CD4-positive, alpha-beta T cell treated with Interleukin-15 for 4 hours (primary cell): ENCODE results near the gene SMYD3.
A peak's percentile ranks its signal among the peaks of the same experiment; 100 is the strongest.
"Not testable (repeated sequence)": the region's sequence is repeated elsewhere in the genome, so short reads cannot be mapped to it uniquely, and the experiment has no call there.

Experiments used
- DNase-seq: peaks from one replicate; pipeline ENCODE4 v3.0.0-alpha.2; 2020; ENCODE audit warnings: low spot score

The SMYD3 gene

DNA sequence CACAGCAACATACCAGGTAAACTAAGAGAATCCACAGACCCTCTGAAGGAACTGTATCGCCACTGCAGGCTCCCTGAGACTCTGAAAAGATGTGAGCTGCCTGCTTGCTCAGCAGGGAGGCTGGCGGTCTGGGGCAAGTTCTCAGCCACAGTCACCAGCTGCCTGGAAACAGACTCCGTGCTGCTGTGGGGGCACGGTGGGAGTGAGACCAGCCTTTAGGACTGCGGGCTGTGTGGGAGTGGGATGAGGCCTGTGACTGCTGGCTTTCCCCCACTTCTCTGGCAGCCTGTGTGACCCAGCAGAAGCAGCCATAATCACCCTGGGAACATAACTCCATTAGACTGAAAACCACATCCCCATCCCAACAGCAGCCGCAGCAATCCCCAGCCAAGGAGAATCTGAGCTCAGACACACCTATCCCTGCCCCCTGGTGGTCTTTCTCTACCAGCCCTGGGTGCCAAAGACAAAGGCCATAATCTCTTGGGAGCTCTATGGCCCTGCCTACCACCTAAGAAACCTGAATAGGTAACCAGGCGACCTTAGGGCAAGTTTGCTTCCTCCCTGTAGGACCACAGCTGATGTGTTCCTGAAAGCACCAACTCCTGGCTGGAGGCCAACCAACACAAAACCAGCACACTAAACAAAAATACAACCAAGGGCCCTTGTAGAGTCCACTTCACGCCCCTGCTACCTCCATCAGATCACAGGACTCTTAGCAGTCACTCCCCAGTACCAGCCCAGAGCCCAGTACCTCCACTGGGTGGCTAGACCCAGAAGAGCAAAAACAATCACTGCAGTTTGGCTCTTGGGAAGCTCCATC lies 151.5 kb downstream of the SMYD3 start:
- no peak for DNase-seq

- no peak for DNase-seq
These were observed 155.4 kb downstream of the SMYD3 start for GRCh38 chr1:246351721-246352120.

- DNase-seq: no peak
These were observed 156.3 kb downstream of the SMYD3 start for GRCh38 chr1:246350745-246351144.

DNA sequence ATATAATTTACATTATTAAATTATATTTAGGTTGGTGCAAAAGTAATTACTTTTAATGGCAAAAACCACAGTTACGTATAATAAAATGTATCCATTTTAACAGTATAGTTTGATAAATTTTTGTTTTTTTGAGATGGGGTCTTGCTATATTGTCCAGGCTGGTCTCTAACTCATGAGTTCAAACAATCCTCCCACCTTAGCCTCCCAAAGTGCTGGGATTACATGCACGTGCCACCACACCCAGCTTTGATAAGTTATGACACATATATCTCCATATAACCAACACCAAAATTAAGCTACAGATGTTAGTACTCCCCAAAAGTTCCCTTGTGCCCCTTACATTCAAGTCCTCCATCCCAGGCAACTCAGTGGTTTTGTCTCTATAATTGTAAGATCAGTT lies 163.1 kb downstream of the SMYD3 start:
- DNase-seq: no peak

- DNase-seq: no peak
These were observed 163.8 kb downstream of the SMYD3 start for GRCh38 chr1:246343251-246343650.

- DNase-seq: no peak
These were observed 168.5 kb downstream of the SMYD3 start for GRCh38 chr1:246338546-246338945.

- DNase-seq: no peak
These were observed 169.0 kb downstream of the SMYD3 start for GRCh38 chr1:246338098-246338497.

GRCh38 chr1:246335151-246335550 lies 171.9 kb downstream of the SMYD3 start:
- DNase-seq: no peak

DNA sequence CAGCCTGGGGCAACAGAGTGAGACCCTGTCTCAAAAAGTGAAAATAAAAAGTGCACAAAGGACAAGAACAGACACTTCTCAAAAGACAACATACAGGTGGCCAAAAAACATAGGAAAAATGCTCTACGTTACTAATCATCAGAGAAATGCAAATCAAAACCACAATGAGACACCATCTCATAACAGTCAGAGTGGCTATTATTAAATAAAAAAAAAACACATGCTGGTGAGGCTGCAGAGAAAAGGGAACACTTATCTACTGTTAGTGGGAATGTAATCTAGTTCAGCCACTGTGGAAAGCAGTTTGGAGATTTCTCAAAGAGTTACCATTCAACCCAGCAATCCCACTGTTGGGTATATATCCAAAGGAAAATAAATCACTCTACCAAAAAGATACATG lies 173.2 kb downstream of the SMYD3 start:
- no peak for DNase-seq

GRCh38 chr1:246332078-246332477 lies 175.0 kb downstream of the SMYD3 start:
- DNase-seq: no peak

GRCh38 chr1:246329900-246330299 lies 177.2 kb downstream of the SMYD3 start:
- DNase-seq: peak; percentile 16

- not testable (repeated sequence) for DNase-seq
These were observed 177.8 kb downstream of the SMYD3 start for GRCh38 chr1:246329292-246329691.

DNA sequence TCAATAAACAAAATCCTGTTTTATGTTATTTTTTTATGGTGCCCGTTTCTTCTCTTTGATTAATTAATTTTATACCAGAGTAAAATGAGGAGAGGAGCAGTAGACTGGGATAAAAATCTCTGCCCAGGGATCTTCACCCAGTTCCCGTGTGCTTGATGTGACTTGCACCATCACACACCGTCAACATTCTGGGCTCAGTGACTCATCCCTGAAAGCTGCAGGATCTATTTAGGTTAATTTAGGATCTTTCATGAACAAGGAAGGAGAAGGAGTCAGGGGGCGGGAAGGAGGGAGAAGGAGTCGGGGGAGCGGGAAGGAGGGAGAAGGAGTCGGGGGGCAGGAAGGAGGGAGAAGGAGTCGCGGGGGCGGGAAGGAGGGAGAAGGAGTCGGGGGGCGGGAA lies 182.4 kb downstream of the SMYD3 start:
- no peak for DNase-seq

DNA sequence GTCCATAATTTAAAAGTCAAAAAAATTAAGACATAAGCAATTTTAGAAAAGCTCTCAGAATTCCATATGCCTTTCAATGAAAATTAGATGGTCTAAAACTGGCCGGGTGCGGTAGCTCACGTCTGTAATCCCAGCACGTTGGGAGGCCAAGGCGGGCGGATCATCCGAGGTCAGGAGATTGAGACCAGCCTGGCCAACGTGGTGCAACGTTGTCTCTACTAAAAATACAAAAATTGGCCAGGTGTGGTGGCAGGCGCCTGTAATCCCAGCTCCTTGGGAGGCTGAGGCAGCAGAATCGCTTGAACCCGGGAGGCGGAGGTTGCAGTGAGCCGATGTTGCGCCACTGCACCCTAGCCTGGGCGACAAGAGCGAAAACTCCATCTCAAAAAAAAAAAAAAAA lies 183.0 kb downstream of the SMYD3 start:
- not testable (repeated sequence) for DNase-seq

DNA sequence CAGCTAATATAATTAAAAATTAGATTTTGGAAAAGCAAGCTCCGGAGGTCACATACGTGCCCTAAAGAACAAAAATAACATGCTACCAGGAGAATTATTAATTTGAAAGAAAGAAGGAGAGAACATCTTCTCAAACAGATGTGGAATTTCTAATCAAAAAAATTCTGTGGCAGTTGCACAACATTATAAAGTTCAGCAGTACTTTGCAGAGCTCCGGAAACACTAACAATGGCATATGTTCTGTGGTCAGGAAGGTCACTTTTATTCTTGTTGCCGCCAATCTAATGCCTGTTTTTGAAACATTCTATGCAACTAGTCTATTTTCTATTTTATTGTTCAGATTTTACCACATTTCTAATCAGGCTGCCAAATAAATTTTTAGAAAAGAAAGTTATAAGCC lies 186.8 kb downstream of the SMYD3 start:
- DNase-seq: no peak

DNA sequence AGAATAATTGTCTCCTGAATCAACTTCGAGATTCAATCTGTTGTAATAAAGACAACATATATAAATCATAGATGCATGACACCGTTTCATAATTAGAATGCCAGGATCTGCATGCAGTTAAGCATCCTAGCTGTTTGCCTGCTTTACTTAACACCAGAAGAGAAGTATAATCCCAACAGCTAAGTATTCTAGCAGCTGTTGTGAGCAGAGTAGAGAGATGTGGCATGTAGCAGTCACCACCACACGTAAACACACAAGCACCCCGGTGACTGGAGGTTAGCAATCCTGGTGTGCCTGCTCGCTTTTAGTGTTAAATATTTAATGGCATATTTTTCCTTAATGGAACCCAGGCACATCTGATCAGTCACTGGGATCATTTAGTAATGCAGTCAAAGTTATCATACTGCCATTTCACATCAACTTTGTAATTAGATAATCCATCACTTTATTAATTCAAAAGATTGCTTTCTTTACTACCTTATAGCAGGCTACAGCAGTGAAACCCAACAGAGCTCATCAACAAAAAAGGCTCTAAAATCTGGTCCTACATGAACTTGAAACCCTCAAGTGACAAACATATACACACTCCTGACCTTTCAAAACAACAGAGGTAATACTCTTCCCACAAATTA lies 187.9 kb downstream of the SMYD3 start:
- no peak for DNase-seq

DNA sequence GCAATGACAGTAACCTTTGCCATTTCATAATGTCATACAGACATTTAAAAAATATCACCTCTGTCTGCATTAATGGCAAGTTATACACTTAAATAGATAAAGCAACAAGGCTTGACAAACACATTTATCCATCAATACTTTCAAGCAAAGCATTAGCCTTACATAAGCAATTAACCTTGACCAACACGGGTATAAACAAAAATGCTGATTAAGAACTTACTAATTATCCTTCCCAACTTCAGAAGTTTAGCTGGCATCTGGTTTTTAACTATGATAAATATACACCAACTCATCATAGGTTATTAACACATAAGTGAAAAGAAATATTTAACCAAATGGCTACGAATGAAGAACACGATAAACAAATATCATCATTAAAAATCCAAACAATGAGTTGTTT lies 188.5 kb downstream of the SMYD3 start:
- no peak for DNase-seq

DNA sequence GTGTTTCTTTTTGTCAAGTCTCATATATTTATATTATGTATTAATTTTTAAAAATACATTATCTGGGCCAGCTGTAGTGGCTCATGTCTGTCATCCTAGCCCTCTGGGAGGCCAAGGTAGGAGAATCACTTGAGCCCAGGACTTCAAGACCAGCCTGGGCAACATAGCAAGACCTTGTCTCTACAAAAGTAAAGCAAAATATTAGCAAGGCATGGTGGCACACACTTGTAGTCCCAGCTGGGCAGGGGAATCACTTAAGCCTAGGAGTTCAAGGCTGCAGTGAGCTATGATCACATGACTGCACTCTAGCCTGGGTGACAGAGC lies 189.1 kb downstream of the SMYD3 start:
- no peak for DNase-seq

GRCh38 chr1:246317332-246318035 lies 189.6 kb downstream of the SMYD3 start:
- no peak for DNase-seq

DNA sequence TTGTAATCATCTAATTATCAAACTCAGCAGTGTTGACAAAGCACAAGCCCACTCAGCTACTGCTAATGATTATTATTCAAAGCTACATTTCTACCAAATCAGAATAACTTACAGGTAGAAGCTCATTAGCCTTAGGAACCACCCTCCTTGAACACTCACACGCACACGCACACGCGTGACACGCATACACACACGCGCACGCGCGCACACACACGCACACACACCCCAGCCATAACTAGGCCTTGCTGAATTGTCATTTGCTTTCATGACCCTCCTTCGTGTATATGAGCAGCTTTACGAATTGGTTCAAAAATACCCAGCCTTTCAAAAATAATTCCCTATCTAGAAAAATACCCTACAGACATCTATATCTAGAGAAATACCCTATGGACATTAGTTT lies 195.6 kb downstream of the SMYD3 start:
- no peak for DNase-seq

DNA sequence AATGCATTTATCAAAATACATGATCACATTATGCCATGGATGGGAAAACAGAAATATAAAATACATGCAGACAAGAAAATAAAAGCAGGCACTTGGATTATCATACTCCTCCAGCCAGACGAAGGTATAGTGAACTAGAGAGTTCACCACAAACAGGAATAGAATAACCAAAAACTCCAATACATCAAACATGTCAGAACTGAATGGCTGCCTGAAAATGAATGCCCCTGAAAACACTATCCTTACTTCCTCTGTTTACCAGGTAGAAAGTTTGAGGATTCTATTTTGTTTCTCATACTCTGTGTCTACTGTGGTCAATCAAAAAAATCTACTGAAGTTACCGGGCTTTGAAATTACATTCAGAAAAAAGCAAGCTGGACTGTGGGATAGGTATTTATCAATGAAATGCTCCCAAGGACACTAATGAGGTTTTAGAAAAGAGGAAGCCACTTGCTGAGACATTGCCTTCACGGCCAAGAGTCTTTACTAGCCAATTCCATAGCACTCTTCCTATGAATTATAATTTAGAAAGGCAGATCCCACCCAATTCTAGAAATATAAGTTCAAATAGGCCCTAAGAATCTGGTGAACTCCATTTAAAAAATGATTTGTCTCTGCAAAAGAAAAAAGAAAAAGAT lies 197.7 kb downstream of the SMYD3 start:
- no peak for DNase-seq

DNA sequence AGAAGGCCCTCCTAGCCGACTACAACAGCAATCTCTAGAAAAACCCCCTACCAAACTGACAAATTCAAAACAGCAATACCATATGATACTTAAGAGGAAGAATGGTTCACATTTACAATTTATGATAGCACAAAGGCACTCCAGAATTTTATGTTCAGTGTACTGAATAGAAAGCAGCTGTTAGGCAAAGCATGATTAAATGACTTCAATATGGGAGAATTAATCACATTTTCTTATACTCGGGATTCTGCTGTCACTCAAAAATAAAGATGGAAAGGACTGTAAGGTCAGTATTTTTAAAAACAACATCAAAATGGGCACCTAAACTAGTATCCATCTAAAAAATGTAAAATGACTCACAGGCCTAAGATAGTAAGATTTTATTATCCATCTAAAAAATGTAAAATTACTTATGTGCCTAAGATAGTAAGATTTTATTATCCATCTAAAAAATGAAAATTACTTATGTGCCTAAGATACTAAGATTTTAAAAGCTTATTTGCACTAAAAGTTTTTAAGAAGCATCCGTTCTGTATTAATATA lies 198.5 kb downstream of the SMYD3 start:
- no peak for DNase-seq
